Activated CD4-positive, alpha-beta memory T cell treated with anti-CD3 and anti-CD28 coated beads, Interleukin-2, amount 10 ng/mL, durations not matched to agents 7 days and 5 days (primary cell): Measurements from ENCODE around the gene BMPR1A. TPM values are rescaled to one million over a fixed set of nuclear protein-coding genes. Genes with fewer than 3 reads are reported as not detected.

Experiments used
- CTCF ChIA-PET: fragments of 350-600 bp; sonication (Branson Sonifier 250); formaldehyde crosslinking; loops from one replicate; lab custom pipeline; 2021; ENCODE audit warnings: antibody characterized with exemption, inconsistent platforms; lab: Charles Lee
- POLR2A ChIA-PET: fragments of 350-600 bp; sonication (Branson Sonifier 250); formaldehyde crosslinking; loops from one replicate; lab custom pipeline; 2021; ENCODE audit warnings: antibody characterized with exemption; lab: Charles Lee
- DNase-seq: peaks from one replicate; pipeline ENCODE4 v3.0.0-alpha.2; 2020
- H3K27ac Mint-ChIP-seq: one replicate; pipeline ENCODE4 v1.8.0; 2021; ENCODE audit warnings: mild to moderate bottlenecking, mixed read lengths
- H3K27me3 Mint-ChIP-seq: one replicate; pipeline ENCODE4 v1.8.0; 2021; ENCODE audit warnings: mixed read lengths
- H3K36me3 Mint-ChIP-seq: one replicate; pipeline ENCODE4 v1.8.0; 2021; ENCODE audit warnings: low read depth, mixed read lengths
- H3K4me1 Mint-ChIP-seq: one replicate; pipeline ENCODE4 v1.8.0; 2021; ENCODE audit warnings: mixed read lengths
- H3K4me3 Mint-ChIP-seq: one replicate; pipeline ENCODE4 v1.8.0; 2021; ENCODE audit warnings: mild to moderate bottlenecking, mixed read lengths
- H3K9me3 Mint-ChIP-seq: one replicate; pipeline ENCODE4 v1.8.0; 2021; ENCODE audit warnings: mixed read lengths
- total RNA-seq, 2 experiments: library from RNA; stranded (reverse); gene quantifications; one replicate each; pipeline ENCODE4 v1.2.3, GENCODE V29; 2021

BMPR1A gene
- total RNA-seq, 2 experiments from 2014 or later: 14.8 to 17.2 TPM

- H3K4me1 Mint-ChIP-seq: peaks cover 10% of the 10 kb centered on the region
- ChIA-PET POLR2A (interaction anchor here (1.1 to 1.4 kb wide), 2 partner anchors 13 to 15 kb away, joined by 3 to 4 read pairs; no protein-coding TSS in a partner anchor), CTCF (no interaction called here)
- H3K36me3 Mint-ChIP-seq: peaks cover 2% of the 10 kb centered on the region
- no peak overlapping the region for H3K27ac Mint-ChIP-seq
- H3K4me3 Mint-ChIP-seq: no peak overlapping the region
- no peaks in the 10 kb centered on the region for H3K27me3 Mint-ChIP-seq
- DNase-seq: no peak
- peaks cover 14% of the 10 kb centered on the region for H3K9me3 Mint-ChIP-seq
Measured at GRCh38 chr10:86955501-86956194, 199.2 kb downstream of the BMPR1A start.

DNA sequence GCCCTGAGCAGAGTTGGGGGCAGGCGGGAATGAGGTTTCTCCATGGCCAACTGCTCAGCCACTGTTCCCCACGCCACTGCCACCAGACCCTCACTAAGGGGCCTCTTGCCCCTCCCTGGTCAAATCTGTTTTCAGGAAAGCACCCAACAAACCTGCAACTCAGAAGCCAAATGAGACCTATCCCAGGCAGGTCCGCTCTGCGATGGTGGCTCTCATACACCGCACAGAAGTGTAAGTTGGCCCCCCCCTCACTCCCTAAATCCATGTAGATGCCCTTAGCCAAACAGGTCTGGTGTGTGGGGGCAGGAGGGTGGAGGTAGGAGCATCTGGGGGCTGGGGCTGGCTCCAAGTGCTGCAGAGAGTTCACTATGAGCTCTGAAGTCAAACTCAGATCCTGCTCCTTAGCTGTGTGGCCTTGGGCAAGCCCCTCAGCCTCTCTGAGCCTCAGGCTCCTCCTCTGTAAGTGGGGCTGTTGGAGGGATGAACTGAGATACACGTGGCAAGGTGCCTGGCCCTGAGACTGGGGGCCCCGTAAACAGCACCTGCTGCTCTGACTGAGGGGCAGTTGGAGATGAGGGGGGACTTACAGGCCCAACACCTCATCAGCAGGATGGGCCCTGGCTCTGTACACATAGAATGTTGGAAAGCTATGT, 199.9 kb downstream of the BMPR1A start:
- no peak overlapping the region for H3K4me3 Mint-ChIP-seq
- no peaks in the 10 kb centered on the region for H3K27me3 Mint-ChIP-seq
- peaks cover 3% of the 10 kb centered on the region for H3K4me1 Mint-ChIP-seq
- H3K9me3 Mint-ChIP-seq: peaks cover 13% of the 10 kb centered on the region
- DNase-seq: no peak
- H3K36me3 Mint-ChIP-seq: peaks cover 2% of the 10 kb centered on the region
- ChIA-PET POLR2A (interaction anchor here (1.0 to 1.4 kb wide), 2 partner anchors 10 to 14 kb away, joined by 3 to 4 read pairs; no protein-coding TSS in a partner anchor), CTCF (interaction anchor here (1.3 kb wide), 1 partner anchor 17 kb away, joined by 8 read pairs; no protein-coding TSS in a partner anchor)
- no peak overlapping the region for H3K27ac Mint-ChIP-seq

DNA sequence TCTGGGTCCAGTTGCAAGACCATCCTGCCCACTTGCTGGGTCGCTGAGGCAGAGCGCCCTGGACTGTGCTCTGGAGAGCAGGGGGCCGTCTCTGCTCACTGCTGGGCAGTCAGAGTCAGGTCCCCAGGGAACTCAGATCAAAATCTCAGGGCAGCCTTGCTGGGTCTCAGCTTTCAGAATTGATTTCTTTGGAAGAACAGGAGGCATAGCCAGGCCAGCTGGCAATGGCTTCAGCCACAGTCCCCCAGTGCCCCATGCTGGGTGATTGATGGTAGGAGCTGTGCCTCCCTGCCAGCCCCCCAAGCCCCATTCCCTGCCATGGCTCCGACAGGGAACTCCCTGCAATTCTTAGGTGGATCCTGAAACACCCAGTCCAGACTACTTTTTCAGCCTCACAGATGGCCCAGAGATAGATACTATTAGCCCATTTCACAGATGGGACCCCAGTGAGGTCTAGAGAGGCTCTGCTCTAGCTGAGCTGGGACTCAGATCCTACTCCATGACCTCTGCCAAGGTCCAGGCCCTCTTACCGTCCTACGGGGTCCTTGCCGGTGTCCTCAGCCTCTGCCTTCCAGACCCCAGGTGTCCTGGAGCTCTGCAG, 200.5 kb downstream of the BMPR1A start:
- no peak overlapping the region for H3K27ac Mint-ChIP-seq
- POLR2A ChIA-PET: interaction anchor here (1.0 kb wide), 1 partner anchor 9 kb away, joined by 4 read pairs; no protein-coding TSS in a partner anchor

DNA sequence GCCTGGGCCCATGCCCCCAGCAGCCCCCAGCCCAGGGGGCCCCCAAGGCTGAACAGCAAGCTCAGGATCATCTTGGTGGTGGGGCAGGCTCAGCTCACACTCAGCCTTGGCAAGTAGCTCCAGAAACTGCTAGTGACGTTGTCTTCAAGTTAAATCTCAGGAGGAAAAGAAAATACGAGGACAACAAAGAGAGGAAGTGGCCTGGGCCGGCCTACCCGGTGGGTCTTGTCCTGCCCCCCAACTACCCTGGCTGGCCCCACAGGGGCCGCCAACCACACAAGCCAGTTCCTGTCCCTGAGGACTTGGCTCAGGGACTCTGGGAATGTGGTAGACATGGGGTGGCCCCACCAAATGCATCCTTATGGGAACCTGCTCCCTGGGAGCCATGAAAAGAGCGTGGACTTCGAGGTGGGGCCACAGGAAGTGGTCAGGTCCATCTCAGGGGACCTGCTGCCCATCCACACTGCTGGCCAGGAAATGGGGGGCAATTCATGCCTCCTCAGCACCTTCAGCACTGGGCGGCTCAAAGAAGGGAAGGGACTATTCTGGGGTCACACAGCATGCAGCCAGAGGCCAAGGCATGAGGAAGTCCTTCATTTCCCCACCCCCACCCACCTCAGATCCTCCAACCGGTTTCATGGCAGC, 201.2 kb downstream of the BMPR1A start, which contains the start of gene MMRN2:
MMRN2 (minus strand) TSS at position 145 of the 645 bp plus-strand sequence; CDS start at position 71, 74 bp downstream.
- peaks cover 3% of the 10 kb centered on the region for H3K9me3 Mint-ChIP-seq
- no peak for DNase-seq
- no peaks in the 10 kb centered on the region for H3K36me3 Mint-ChIP-seq
- ChIA-PET POLR2A (interaction anchor here (1.0 kb wide), 1 partner anchor 9 kb away, joined by 4 read pairs; no protein-coding TSS in a partner anchor), CTCF (interaction anchor here (1.0 to 1.3 kb wide), 2 partner anchors 9 to 18 kb away, joined by 4 to 8 read pairs; no protein-coding TSS in a partner anchor)
- peaks cover 3% of the 10 kb centered on the region for H3K4me1 Mint-ChIP-seq
- no peak within 1 kb of the TSS for H3K4me3 Mint-ChIP-seq
- H3K27me3 Mint-ChIP-seq: no peaks in the 10 kb centered on the region
- H3K27ac Mint-ChIP-seq: no peak within 1 kb of the TSS

More for the DNA sequence above, 200.5 kb downstream of the BMPR1A start:
- Mint-ChIP-seq H3K4me1 (peaks cover 3% of the 10 kb centered on the region), H3K27me3 (no peaks in the 10 kb centered on the region), H3K9me3 (peaks cover 10% of the 10 kb centered on the region), H3K36me3 (peaks cover 1% of the 10 kb centered on the region), H3K4me3 (no peak overlapping the region)
- CTCF ChIA-PET: interaction anchor here (1.3 kb wide), 1 partner anchor 17 kb away, joined by 8 read pairs; no protein-coding TSS in a partner anchor
- no peak for DNase-seq

- Mint-ChIP-seq H3K27me3 (no peaks in the 10 kb centered on the region), H3K4me1 (peaks cover 3% of the 10 kb centered on the region), H3K27ac (no peak within 1 kb of the TSS), H3K9me3 (no peaks in the 10 kb centered on the region), H3K4me3 (no peak within 1 kb of the TSS), H3K36me3 (no peaks in the 10 kb centered on the region)
- CTCF ChIA-PET: interaction anchor here (1.0 to 1.2 kb wide), 2 partner anchors 8 to 19 kb away, joined by 4 read pairs; no protein-coding TSS in a partner anchor
- POLR2A ChIA-PET: interaction anchor here (1.8 kb wide), 1 partner anchor 13 kb away, joined by 7 read pairs; no protein-coding TSS in a partner anchor
- DNase-seq: no peak
Measured at GRCh38 chr10:86958116-86958900, 201.9 kb downstream of the BMPR1A start, which contains the start of gene SNCG. SNCG (plus strand) TSS chr10:86958599; CDS start chr10:86958698, 99 bp downstream.

DNA sequence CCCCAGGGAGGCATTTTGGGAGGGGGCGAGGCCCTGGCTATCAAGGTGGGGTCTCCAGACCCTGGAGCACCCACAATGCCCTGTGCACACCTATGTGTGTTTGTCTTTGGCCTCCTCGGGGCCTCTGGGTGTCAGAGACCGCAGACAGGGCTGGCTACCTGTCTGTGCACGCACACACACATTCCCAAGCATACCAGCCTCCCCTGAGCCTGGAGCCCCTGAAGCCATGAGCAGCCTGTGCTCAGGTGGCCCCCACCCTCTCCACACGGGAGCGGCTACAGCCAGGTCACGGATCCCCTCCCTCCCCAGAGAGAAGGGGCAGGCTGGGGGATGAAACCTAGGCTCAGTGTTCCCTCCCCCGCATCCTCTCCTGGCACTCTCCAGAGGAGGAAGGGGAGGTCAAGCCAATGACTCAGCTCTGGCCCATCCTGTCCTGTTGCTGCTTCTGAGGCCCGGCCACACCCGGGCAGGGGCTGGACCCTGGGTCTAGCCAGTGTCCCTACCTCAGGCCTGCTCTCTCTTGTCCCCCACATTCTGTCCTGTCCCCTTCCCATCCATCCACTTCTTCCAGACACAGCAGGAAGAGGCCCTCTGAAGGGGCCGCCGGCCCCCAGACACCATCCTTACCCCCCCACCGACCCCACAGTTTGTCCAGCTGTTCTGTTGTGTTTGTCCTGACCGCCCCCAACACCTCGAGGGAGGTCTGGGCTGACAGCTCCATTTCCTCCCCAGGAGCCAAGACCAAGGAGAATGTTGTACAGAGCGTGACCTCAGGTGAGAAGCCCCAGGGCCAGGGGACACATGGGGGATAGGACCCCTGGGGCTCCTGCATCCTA, 202.7 kb downstream of the BMPR1A start:
- Mint-ChIP-seq H3K27me3 (no peaks in the 10 kb centered on the region), H3K4me3 (no peak overlapping the region), H3K4me1 (peaks cover 3% of the 10 kb centered on the region), H3K27ac (no peak overlapping the region), H3K9me3 (no peaks in the 10 kb centered on the region), H3K36me3 (no peaks in the 10 kb centered on the region)
- POLR2A ChIA-PET: interaction anchor here (1.8 kb wide), 1 partner anchor 12 kb away, joined by 7 read pairs; no protein-coding TSS in a partner anchor
- DNase-seq: no peak
- CTCF ChIA-PET: interaction anchor here (1.0 to 2.0 kb wide), 4 partner anchors 7 to 271 kb away, joined by 4 to 6 read pairs (median 4); no protein-coding TSS in a partner anchor

GRCh38 chr10:86959737-86960002, 203.3 kb downstream of the BMPR1A start:
- no peak for DNase-seq
- H3K4me3 Mint-ChIP-seq: no peak overlapping the region
- peaks cover 3% of the 10 kb centered on the region for H3K4me1 Mint-ChIP-seq
- H3K27me3 Mint-ChIP-seq: no peaks in the 10 kb centered on the region
- no peaks in the 10 kb centered on the region for H3K9me3 Mint-ChIP-seq
- ChIA-PET CTCF (interaction anchor here (1.2 to 2.0 kb wide), 3 partner anchors 10 to 271 kb away, joined by 4 to 6 read pairs (median 4); no protein-coding TSS in a partner anchor), POLR2A (interaction anchor here (0.9 to 1.8 kb wide), 2 partner anchors 9 to 11 kb away, joined by 4 to 7 read pairs; no protein-coding TSS in a partner anchor)
- H3K27ac Mint-ChIP-seq: no peak overlapping the region
- H3K36me3 Mint-ChIP-seq: no peaks in the 10 kb centered on the region

- Mint-ChIP-seq H3K36me3 (no peaks in the 10 kb centered on the region), H3K27me3 (no peaks in the 10 kb centered on the region), H3K4me3 (no peak overlapping the region), H3K4me1 (peaks cover 3% of the 10 kb centered on the region), H3K9me3 (no peaks in the 10 kb centered on the region), H3K27ac (no peak overlapping the region)
- CTCF ChIA-PET: interaction anchor here (0.9 to 2.0 kb wide), 9 partner anchors 9 to 272 kb away, joined by 3 to 12 read pairs (median 4); partner anchors contain the start of gene ADIRF
- POLR2A ChIA-PET: interaction anchor here (0.9 to 1.1 kb wide), 2 partner anchors 9 kb away, joined by 3 to 4 read pairs; no protein-coding TSS in a partner anchor
- DNase-seq: peak; percentile 62
Measured at GRCh38 chr10:86960003-86960862, 203.8 kb downstream of the BMPR1A start.

DNA sequence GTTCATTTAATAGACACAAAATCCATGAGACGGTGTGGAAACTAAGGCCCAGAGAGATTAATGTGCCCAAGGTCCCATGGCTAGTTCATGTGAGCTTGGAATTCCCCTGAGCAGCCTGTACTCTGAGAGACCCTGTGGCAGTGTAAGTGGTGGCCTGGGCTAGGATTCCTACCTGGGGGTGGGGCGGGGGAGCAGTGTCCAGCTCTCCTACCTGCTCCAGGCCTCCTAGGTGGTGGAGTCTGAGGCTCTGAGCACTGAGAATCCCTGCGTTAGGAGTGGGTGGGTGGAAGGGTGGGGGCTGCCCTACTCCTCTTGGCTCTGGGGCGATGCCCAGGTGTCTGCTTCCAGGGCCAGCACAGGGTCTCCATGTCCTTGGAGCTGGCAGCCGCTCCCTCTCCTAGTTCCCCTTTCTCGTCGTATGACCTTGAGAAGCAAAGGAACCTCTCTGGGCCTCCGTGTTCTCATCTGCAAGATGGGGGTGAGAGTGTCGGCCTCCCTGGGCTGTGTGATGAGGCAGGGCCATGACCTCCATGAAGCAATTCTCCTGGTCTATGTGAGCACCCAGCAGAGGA, 204.5 kb downstream of the BMPR1A start:
- CTCF ChIA-PET: interaction anchor here (0.9 to 2.0 kb wide), 8 partner anchors 8 to 272 kb away, joined by 3 to 12 read pairs (median 4); partner anchors contain the start of gene ADIRF
- H3K4me1 Mint-ChIP-seq: peaks cover 8% of the 10 kb centered on the region
- H3K27ac Mint-ChIP-seq: no peak overlapping the region
- no peaks in the 10 kb centered on the region for H3K9me3 Mint-ChIP-seq
- POLR2A ChIA-PET: interaction anchor here (1.1 kb wide), 1 partner anchor 9 kb away, joined by 3 read pairs; no protein-coding TSS in a partner anchor
- no peaks in the 10 kb centered on the region for H3K36me3 Mint-ChIP-seq
- no peak for DNase-seq
- H3K27me3 Mint-ChIP-seq: no peaks in the 10 kb centered on the region
- H3K4me3 Mint-ChIP-seq: no peak overlapping the region
